Dendritic cell treated with granulocyte-macrophage colony-stimulating factor and Interleukin-4, amounts not matched to agents 40 ng/mL and 50 ng/mL, for 4 days (primary cell): ENCODE results near the gene NPR3.

Experiments
- H3K27ac Mint-ChIP-seq: one replicate; pipeline ENCODE4 v1.8.0; 2022; ENCODE audit warnings: mild to moderate bottlenecking, mixed read lengths
- H3K27me3 Mint-ChIP-seq: one replicate; pipeline ENCODE4 v1.8.0; 2022; ENCODE audit warnings: mild to moderate bottlenecking, mixed read lengths
- H3K36me3 Mint-ChIP-seq: one replicate; pipeline ENCODE4 v1.8.0; 2022; ENCODE audit warnings: low read depth, mixed read lengths
- H3K4me1 Mint-ChIP-seq: one replicate; pipeline ENCODE4 v1.8.0; 2022; ENCODE audit warnings: low read depth, mixed read lengths
- H3K4me3 Mint-ChIP-seq: one replicate; pipeline ENCODE4 v1.8.0; 2022; ENCODE audit warnings: mild to moderate bottlenecking, moderate library complexity, mixed read lengths
- H3K9me3 Mint-ChIP-seq: one replicate; pipeline ENCODE4 v1.8.0; 2022; ENCODE audit warnings: mixed read lengths
- intact Hi-C: fragments of 100-400 bp; cut with micrococcal nuclease; formaldehyde crosslinking; loops from one replicate; pipeline ENCODE4 v1.15.0; 2022

NPR3 gene

DNA sequence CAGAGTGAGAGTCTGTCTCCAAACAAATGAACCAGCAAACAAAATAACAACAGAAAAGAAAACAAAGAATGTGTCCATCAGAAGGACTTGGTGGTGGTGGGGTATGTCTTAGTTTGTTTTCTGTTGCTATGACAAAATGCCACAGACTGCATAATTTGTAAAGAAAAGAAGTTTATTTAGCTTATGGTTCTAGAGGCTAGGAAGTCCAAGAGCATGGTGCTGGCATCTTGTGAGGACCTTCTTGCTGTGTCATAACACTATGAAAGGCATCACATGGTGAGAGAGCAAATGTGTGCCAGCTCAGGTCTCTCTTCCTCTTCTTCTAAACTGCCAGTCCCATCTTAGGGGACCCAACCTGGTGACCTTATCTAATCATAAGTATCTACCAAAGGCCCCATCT is 10.5 kb downstream of the NPR3 start:
- Mint-ChIP-seq H3K4me1 (peaks cover 11% of the 10 kb centered on the region), H3K36me3 (no peaks in the 10 kb centered on the region), H3K27ac (no peak overlapping the region), H3K4me3 (no peak overlapping the region), H3K9me3 (peaks cover 8% of the 10 kb centered on the region), H3K27me3 (no peaks in the 10 kb centered on the region)
- intact Hi-C loops: no loop called here

DNA sequence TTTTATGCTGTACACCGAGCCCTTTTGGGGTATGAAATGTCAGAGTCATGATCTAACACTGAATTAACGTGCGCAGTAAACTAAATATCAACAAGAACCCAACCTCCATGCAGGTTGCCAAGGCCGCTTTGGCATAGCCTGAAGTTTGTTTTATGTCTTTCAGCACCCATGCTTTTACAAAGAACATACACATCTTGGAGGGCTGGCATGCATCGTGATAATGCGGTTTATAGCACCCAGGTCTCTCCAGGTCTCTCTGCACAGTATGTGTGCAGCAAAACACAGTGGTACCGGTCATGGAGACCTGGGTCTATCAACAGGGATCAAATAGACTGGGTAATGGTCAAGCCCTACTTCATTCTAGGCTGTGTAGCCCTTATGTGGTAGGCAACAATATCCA is 11.8 kb downstream of the NPR3 start:
- peaks cover 11% of the 10 kb centered on the region for H3K4me1 Mint-ChIP-seq
- H3K4me3 Mint-ChIP-seq: no peak overlapping the region
- H3K27ac Mint-ChIP-seq: no peak overlapping the region
- intact Hi-C loops: no loop called here
- H3K36me3 Mint-ChIP-seq: no peaks in the 10 kb centered on the region
- no peaks in the 10 kb centered on the region for H3K27me3 Mint-ChIP-seq
- peaks cover 8% of the 10 kb centered on the region for H3K9me3 Mint-ChIP-seq

DNA sequence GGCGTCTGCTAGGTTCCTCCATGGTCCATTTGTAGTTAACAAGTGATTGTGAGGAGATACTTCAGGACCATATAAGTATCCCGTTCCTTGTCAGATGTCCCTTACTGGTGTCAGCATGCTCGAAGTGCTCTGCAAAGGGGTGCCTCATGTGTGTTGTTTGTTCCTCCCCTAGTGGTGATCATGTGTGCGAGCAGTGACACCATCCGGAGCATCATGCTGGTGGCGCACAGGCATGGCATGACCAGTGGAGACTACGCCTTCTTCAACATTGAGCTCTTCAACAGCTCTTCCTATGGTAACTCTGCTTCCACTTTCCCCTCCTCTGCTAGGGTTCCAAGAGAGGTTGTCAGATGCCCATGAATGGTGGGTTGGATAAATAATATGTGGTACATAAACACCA is 13.4 kb downstream of the NPR3 start:
- no peaks in the 10 kb centered on the region for H3K27me3 Mint-ChIP-seq
- no peak overlapping the region for H3K4me3 Mint-ChIP-seq
- intact Hi-C loops: no loop called here
- H3K27ac Mint-ChIP-seq: no peak overlapping the region
- H3K4me1 Mint-ChIP-seq: peaks cover 11% of the 10 kb centered on the region
- H3K9me3 Mint-ChIP-seq: no peaks in the 10 kb centered on the region
- H3K36me3 Mint-ChIP-seq: no peaks in the 10 kb centered on the region

DNA sequence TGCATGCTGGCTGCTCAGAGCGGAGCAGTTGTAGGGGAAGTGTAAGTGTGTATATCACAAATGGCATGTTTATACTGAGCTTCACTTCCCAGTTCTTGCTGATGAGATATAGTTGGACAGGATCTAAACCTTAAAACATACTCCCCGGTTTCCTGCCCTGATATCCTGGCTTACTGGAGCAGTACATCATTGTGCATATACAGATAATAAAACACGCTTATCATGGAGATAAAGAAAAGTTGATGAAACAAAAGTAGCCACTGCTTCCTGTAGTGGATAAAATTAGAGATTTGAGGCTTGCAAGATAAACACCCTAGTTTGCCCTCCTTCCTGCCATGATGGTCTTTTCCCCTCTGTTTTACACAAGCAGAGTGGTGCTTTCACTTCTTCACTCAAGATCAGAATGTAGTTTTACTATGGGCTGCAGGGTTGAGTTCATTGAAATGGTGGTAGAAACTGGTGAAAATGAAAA is 15.0 kb downstream of the NPR3 start:
- H3K4me3 Mint-ChIP-seq: no peak overlapping the region

DNA sequence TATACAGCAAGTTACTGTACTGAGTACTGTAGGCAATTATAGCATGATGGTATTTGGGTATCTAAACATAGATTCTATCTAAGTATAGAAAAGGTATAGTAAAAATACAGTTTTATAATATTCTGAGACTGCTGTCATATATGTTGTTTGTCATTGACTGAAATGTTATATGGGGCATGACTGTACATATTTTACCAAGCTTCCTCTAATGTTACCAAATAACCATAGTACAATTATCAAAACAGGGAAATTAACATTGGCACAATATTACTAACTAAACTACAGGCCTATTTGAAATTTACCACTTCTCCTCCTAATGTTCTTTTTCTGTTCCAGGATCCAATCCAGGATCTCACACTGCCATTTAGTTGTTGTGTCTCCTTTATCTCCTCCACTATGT is 18.5 kb downstream of the NPR3 start:
- no peak overlapping the region for H3K27ac Mint-ChIP-seq
- intact Hi-C loops: no loop called here
- no peaks in the 10 kb centered on the region for H3K9me3 Mint-ChIP-seq
- H3K27me3 Mint-ChIP-seq: no peaks in the 10 kb centered on the region
- H3K4me3 Mint-ChIP-seq: no peak overlapping the region
- H3K4me1 Mint-ChIP-seq: peaks cover 15% of the 10 kb centered on the region
- no peaks in the 10 kb centered on the region for H3K36me3 Mint-ChIP-seq

More for the DNA sequence above, 15.0 kb downstream of the NPR3 start:
- intact Hi-C loops: no loop called here
- H3K27me3 Mint-ChIP-seq: no peaks in the 10 kb centered on the region
- peaks cover 8% of the 10 kb centered on the region for H3K4me1 Mint-ChIP-seq
- no peaks in the 10 kb centered on the region for H3K36me3 Mint-ChIP-seq
- H3K27ac Mint-ChIP-seq: no peak overlapping the region
- no peaks in the 10 kb centered on the region for H3K9me3 Mint-ChIP-seq

DNA sequence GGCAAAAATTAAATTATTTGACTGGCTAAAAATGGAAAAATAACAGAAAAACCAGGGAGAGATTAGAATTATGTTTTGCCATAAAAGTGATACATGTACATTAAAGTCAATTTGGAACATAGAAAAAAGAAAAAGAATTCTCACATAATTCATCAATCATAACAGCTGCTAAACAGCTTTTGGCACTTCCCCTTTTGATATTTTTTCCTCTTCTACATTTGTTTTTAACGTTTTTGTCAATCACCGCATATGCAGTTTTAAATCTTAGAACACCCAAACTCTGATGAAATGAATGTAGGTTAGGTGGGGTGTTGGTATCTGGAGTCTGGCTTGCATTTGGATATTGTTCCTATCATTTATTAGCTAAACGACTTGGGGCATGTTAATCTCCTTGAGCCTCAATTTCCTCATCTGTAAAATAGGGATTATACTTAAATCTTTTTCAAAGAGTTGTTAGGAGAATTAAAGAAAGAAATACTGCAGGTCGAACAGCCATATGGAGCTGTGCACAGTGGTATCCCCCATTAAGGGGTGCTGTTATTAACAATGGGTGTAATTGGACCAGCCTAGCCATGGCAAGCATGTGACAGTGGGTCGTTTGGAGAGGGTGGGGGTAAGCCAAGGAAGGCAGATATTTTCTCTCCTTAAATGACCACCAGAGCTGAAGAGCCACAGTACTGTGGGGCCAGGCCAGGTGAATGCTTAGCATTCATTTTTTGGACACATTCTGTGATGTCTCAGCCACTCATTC is 22.6 kb downstream of the NPR3 start:
- Mint-ChIP-seq H3K4me1 (peaks cover 18% of the 10 kb centered on the region), H3K27me3 (peaks cover 1% of the 10 kb centered on the region), H3K27ac (no peak overlapping the region), H3K9me3 (no peaks in the 10 kb centered on the region), H3K36me3 (no peaks in the 10 kb centered on the region), H3K4me3 (no peak overlapping the region)
- intact Hi-C loops: no loop called here

DNA sequence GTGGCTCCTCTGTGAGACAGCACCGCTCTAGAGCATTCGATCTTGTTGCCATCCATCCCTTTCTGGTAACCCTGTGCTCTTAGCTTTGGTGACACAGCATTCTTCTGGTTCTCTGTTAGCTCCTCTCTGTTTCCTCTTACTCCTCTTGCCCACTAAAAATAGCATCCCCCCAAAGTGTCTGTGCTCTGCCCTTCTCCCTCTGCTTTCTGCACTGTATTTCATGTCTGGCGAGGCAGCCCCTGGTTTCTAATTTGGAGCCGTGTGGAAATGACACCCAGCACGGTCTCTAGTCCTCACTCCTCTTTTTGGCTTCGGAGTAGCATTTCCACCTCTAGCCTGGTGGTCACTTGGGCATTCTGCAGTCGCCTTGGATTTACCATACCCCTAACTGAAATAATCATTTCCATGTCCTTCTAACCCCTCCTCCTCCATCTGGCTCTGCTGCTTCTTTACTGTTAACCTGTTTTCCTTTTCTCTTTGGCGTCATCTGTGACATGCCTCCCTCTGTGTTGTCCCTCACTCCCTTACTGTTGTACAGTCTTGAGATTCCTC is 23.8 kb downstream of the NPR3 start:
- intact Hi-C loops: no loop called here
- no peak overlapping the region for H3K4me3 Mint-ChIP-seq
- H3K27ac Mint-ChIP-seq: no peak overlapping the region
- H3K4me1 Mint-ChIP-seq: peaks cover 18% of the 10 kb centered on the region
- no peaks in the 10 kb centered on the region for H3K9me3 Mint-ChIP-seq
- H3K27me3 Mint-ChIP-seq: peaks cover 1% of the 10 kb centered on the region
- H3K36me3 Mint-ChIP-seq: no peaks in the 10 kb centered on the region

DNA sequence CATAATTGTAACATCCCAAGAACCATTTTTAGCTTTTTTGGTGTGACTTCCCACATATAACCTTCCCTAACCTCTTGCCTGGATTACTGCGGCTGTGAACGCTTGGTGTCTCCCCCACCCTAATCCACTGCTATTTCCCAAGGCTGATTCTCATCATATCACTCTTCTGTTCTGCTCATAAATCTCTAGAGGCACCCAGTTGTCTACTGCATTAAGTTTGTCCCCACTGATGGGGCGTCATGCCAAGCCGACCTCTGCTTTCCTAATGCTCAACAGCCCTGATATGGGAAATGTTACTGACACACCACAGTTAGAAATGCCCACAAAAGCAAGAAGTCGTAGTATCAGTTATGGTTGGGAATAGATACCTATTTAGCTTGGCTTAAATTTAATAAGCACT is 24.4 kb downstream of the NPR3 start:
- Mint-ChIP-seq H3K27ac (no peak overlapping the region), H3K36me3 (no peaks in the 10 kb centered on the region), H3K4me3 (no peak overlapping the region), H3K27me3 (peaks cover 1% of the 10 kb centered on the region), H3K4me1 (peaks cover 18% of the 10 kb centered on the region), H3K9me3 (no peaks in the 10 kb centered on the region)
- intact Hi-C loops: no loop called here

DNA sequence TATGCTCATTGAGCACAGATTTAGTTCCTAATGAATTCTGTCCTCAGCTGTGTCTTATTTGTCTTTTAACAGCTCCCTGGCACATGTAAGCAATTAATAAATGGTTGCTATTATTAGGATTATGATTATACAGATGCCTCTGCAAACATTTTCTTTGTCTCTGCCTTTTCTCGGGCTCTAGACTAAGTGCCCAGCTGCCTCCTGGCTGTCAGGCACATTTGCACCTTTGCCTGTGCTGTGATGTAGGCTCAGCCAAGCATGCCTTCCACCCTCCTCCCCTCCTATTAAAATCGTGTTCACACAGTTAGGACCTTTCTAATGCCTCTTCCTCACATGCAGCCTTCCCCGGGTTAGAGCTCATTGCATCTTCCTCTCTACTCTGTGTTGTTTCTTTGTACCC is 25.7 kb downstream of the NPR3 start:
- peaks cover 1% of the 10 kb centered on the region for H3K27me3 Mint-ChIP-seq
- H3K27ac Mint-ChIP-seq: no peak overlapping the region
- H3K4me1 Mint-ChIP-seq: peaks cover 18% of the 10 kb centered on the region
- no peaks in the 10 kb centered on the region for H3K9me3 Mint-ChIP-seq
- intact Hi-C loops: no loop called here
- no peaks in the 10 kb centered on the region for H3K36me3 Mint-ChIP-seq
- H3K4me3 Mint-ChIP-seq: no peak overlapping the region

DNA sequence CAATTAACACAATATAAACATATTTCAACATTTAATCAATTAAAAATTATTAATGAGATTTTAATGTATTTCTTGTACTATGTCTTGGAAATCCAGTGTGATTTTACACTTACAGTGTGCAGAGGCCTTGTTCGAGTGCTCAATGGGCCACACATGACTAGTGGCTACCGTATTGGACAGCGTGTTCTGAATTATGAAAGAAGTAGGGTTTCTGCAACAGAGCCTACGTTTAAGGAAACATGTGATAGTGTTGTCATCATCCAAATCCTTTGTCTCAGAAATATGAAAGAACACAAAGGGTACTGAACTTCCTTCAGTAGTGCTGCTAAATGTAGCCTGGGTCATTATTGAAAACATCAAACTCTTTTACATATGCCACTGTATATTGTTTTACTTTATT is 29.5 kb downstream of the NPR3 start:
- Mint-ChIP-seq H3K27me3 (no peaks in the 10 kb centered on the region), H3K9me3 (no peaks in the 10 kb centered on the region), H3K4me3 (no peak overlapping the region), H3K36me3 (no peaks in the 10 kb centered on the region), H3K4me1 (peaks cover under 1% of the 10 kb centered on the region), H3K27ac (no peak overlapping the region)
- intact Hi-C loops: no loop called here

DNA sequence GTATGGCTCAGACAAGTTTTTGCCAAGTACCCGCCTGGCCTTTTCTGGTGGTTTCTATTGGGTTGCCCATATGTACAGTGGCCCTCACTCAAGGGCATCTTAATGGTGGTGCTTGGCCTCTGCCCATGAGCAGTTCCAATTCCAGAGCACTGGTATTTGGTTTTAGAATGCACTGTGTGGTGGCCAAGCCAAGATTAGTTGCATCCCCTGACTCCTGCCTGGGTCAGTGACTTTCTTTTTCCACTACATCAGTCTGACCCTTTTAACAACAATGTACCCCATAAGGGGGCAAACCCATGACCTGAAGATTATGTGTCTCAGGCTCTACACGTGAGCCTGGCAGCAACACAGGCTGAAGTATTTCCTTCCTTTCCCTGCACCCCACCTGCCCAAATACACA is 34.2 kb downstream of the NPR3 start:
- Mint-ChIP-seq H3K4me1 (no peaks in the 10 kb centered on the region), H3K27ac (no peak overlapping the region), H3K4me3 (no peak overlapping the region), H3K9me3 (no peaks in the 10 kb centered on the region), H3K36me3 (no peaks in the 10 kb centered on the region), H3K27me3 (no peaks in the 10 kb centered on the region)
- intact Hi-C loops: no loop called here

DNA sequence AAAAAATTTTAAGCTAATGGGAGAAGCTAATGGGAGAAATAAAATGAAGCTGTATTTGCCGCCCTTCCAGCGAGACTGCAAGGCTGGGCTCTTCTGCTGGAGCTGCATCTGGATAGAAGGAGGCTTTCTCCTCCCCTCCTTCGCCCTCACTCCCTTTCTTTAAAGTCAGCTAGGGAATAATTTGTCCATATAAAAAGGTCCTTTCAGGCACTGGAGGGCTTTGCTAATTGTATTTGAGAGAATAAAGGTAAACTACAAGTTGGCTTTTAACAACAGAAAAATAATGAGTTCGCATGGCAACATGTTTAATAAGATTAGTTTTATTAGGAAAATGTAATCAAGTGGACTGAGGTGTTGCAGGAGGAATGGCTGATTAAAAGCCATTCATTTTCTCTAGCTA is 41.3 kb downstream of the NPR3 start:
- intact Hi-C loops: no loop called here
- Mint-ChIP-seq H3K36me3 (no peaks in the 10 kb centered on the region), H3K27ac (no peak overlapping the region), H3K9me3 (no peaks in the 10 kb centered on the region), H3K27me3 (no peaks in the 10 kb centered on the region), H3K4me1 (no peaks in the 10 kb centered on the region), H3K4me3 (no peak overlapping the region)

DNA sequence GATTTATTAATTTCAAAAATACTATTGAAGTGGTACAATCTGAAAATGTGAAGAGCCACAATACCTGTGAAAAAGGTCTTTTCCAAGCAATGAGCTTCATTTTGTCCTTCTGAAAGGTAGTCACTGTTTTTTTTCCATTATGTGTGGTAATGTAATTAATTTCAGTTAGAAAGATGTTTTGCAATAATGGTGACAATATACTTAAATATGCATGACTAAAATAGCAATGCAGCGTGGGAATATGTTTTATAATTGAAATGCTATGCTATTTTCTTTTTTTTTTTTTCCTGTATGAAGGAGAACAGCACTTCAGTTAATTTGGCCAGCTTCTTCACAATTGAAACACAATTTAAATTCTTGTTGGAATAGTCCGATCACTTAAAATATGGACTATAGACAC is 41.9 kb downstream of the NPR3 start:
- H3K27ac Mint-ChIP-seq: no peak overlapping the region
- H3K27me3 Mint-ChIP-seq: no peaks in the 10 kb centered on the region
- H3K4me3 Mint-ChIP-seq: no peak overlapping the region
- no peaks in the 10 kb centered on the region for H3K36me3 Mint-ChIP-seq
- no peaks in the 10 kb centered on the region for H3K9me3 Mint-ChIP-seq
- intact Hi-C loops: no loop called here
- H3K4me1 Mint-ChIP-seq: no peaks in the 10 kb centered on the region

DNA sequence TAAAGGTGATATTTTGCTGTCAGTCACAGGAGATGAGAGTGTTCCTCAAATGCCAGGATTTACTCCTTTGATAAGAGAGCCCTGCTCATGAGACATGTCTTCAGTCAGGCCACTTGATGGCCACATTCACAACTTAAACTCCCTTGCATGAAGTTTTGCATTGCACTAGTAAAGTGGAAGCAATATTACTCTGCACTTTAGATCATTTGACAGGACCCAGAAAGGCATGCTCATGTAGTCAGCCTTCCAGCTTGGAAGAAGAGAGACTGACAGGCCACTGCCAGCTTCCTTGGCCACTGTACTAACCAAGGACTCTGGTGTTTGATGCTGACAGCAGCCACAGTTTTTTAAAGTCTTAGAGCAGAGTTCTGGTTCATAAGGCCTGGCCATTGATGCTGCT is 42.6 kb downstream of the NPR3 start:
- intact Hi-C loops: no loop called here
- Mint-ChIP-seq H3K36me3 (no peaks in the 10 kb centered on the region), H3K9me3 (no peaks in the 10 kb centered on the region), H3K27ac (no peak overlapping the region), H3K4me1 (no peaks in the 10 kb centered on the region), H3K4me3 (no peak overlapping the region), H3K27me3 (no peaks in the 10 kb centered on the region)

DNA sequence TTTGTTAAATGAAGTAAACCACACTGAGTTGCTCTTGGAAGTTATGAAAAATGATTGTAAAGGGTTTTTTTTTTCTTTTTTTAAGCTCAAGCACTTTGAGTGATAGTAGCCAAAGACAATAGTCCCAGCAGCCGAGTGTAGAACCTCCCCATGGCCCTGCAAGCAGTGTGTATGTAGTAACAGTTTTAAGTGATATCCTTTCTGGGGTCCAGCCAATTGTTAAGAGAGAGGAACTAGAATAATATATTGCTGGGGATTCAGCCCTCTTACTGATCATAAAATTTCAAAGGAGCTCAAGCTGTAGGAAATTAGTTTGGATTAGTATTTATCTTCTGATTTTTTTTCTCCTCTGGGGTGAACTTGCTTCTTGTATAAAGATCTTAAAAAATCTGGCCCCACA is 43.2 kb downstream of the NPR3 start:
- H3K27me3 Mint-ChIP-seq: no peaks in the 10 kb centered on the region
- no peak overlapping the region for H3K27ac Mint-ChIP-seq
- H3K4me1 Mint-ChIP-seq: no peaks in the 10 kb centered on the region
- H3K4me3 Mint-ChIP-seq: no peak overlapping the region
- H3K36me3 Mint-ChIP-seq: no peaks in the 10 kb centered on the region
- no peaks in the 10 kb centered on the region for H3K9me3 Mint-ChIP-seq
- intact Hi-C loops: no loop called here
